DOHH2 (cell line): ENCODE data around the gene LRRC71.

Experiments
- CTCF ChIP-seq: fragments of 200-600 bp; sonication (generic); IDR thresholded peaks from one replicate; pipeline ENCODE4 v1.5.1; 2014; ENCODE audit warnings: antibody characterized with exemption, mild to moderate bottlenecking, low read depth, low read length; ENCODE audit not compliant: poor library complexity, severe bottlenecking
- EZH2phosphoT487 ChIP-seq: fragments of 200-600 bp; sonication (generic); IDR thresholded peaks from 2 replicates; pipeline ENCODE4 v1.6.1; 2017; ENCODE audit warnings: borderline replicate concordance, mild to moderate bottlenecking, antibody characterized with exemption, low read length, moderate library complexity, mixed read lengths

GRCh38 chr1:156942176-156942575, 21.7 kb downstream of the LRRC71 start:
- TF ChIP-seq CTCF = no peak
- no peak for TF ChIP-seq EZH2phosphoT487
